ENCODE measurements around the gene VWA5B1. TPM values are rescaled to one million over a fixed set of nuclear protein-coding genes. Genes with fewer than 3 reads are reported as not detected.

Gene VWA5B1
- total and polyA plus RNA-seq, 2 of the 4 experiments (the other 2 are of a cell fraction) = not detected

DNA sequence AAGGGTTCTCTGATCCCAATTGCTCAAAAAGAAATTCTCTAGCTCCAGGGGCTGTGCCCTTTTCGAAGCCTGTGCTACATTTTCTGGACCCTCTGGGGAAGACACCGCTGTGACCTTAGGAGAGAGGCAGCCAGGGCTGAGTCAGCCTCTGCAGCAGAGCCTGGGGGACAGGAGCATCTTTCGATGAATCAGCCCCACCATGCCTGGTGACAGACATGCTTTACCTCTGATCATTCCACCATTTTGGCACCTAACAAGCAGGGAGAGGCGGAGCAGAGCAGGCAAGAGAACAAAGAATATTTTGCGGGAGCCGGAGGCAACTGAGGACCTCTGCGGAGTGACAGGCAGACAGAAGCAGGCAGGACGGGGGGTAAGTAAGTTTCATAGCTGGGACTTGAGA is 84.9 kb downstream of the VWA5B1 start:
- H3K23ac ChIP-seq (ENCODE audit: low read depth, low read length) = no peak overlapping the region
- dilution Hi-C loops (cut with HindIII; ENCODE audit: low sequenced_read_pairs, unreplicated experiment) (no loop called here), intact Hi-C loops (cut with micrococcal nuclease) (loop anchor here (5.0 to 10.0 kb wide), 2 partner anchors 163 to 461 kb away; no protein-coding TSS in a partner anchor), in situ Hi-C loops (cut with MboI; ENCODE audit: low sequenced_read_pairs) (loop anchor here (5.0 kb wide), 1 partner anchor 117 kb away; no protein-coding TSS in a partner anchor)
- H3K14ac ChIP-seq (replicated peaks; ENCODE audit: low read depth, low read length) = no peak overlapping the region
- no peaks in the 10 kb centered on the region for H3K36me3 ChIP-seq (ENCODE audit: control insufficient read depth, insufficient read depth, low read length)
- H3K4me1 ChIP-seq (ENCODE audit: control insufficient read depth, insufficient read depth, low read length) = peaks cover 4% of the 10 kb centered on the region; the same call in 1 of the 2 replicates
- H2BK120ac ChIP-seq (ENCODE audit: low read depth, low read length) = no peak overlapping the region
- H3K9ac ChIP-seq (ENCODE audit: low read depth, low read length) = no peak overlapping the region
- H2BK20ac ChIP-seq (ENCODE audit: low read depth, low read length) = no peak overlapping the region
- no TSS peak for BruUV-seq (replicated peaks)
- H2AFZ ChIP-seq (replicated peaks; ENCODE audit: low read length, poor library complexity) = peak overlapping the region; percentile 23
- TF ChIP-seq CHD1 (IDR thresholded peaks at IDR 0.05; ENCODE audit: low read depth, low read length) = no peak
- no peak overlapping the region for H4K91ac ChIP-seq (ENCODE audit: insufficient read depth, low read depth, low read length)
- no peak overlapping the region for H3K56ac ChIP-seq (ENCODE audit: extremely low read depth, insufficient read depth, low read length)
- no peak overlapping the region for H3K27ac ChIP-seq (ENCODE audit: insufficient read depth, low read length)
- peak overlapping the region; percentile 67 for H2AK9ac ChIP-seq (replicated peaks; ENCODE audit: low read depth, low read length, poor library complexity)
- POLR2A ChIA-PET (ENCODE audit: unreplicated experiment) = no interaction called here
- H3K27me3 ChIP-seq (ENCODE audit: control insufficient read depth, insufficient read depth, low read length) = peaks cover 16% of the 10 kb centered on the region; the same call in 1 of the 2 replicates
- H4K20me1 ChIP-seq (ENCODE audit: insufficient read depth, low read length) = peaks cover 4% of the 10 kb centered on the region
- no peak overlapping the region for H3K4me3 ChIP-seq (ENCODE audit: insufficient read depth, low read depth, low read length)
- H3K79me1 ChIP-seq (ENCODE audit: low read depth in 1 of 2, low read length in 2 of 2) = no peaks in the 10 kb centered on the region
- H3K9me3 ChIP-seq (ENCODE audit: control insufficient read depth, insufficient read depth, low read length) = no peaks in the 10 kb centered on the region
- no peak overlapping the region for H3K4ac ChIP-seq (ENCODE audit: low read depth, low read length)
- H3K9me1 ChIP-seq (ENCODE audit: insufficient read depth, low read length) = peaks cover 11% of the 10 kb centered on the region
- H3K18ac ChIP-seq (ENCODE audit: low read depth, low read length) = no peak overlapping the region
- H3K4me2 ChIP-seq (ENCODE audit: low read depth, low read length) = no peak overlapping the region
- ATAC-seq (ENCODE audit: low read depth) = no peak
- DNase-seq = peak; percentile 12
- H2BK5ac ChIP-seq (ENCODE audit: low read depth, low read length, poor library complexity, severe bottlenecking) = no peak overlapping the region
- WGBS, 2 experiments (ENCODE audit: extremely low coverage in 2 of 2, insufficient read length in 1 of 2) = 100% methylated on average over 1 of the region's 8 CpGs; no CpG with 5 or more reads in 1 of the 2 experiments
- no peak overlapping the region for H4K5ac ChIP-seq (ENCODE audit: low read depth, low read length)
- H2AK5ac ChIP-seq (ENCODE audit: low read depth, low read length) = 0 out of 2 replicates have a peak overlapping the region, but pooled peaks have one; percentile 9
- CTCF ChIA-PET = no interaction called here
- no peak overlapping the region for H4K8ac ChIP-seq (ENCODE audit: low read depth in 2 of 2, low read length in 2 of 2)
- no peak overlapping the region; the same call in 2 of the 3 replicates for H2BK15ac ChIP-seq (ENCODE audit: low read depth, low read length)

All from IMR-90 (cell line).